K562 (cell line): ENCODE results near the gene ERP27. TPM values are rescaled to one million over a fixed set of nuclear protein-coding genes. Genes with fewer than 3 reads are reported as not detected.

Experiments
- ATAC-seq: fragments of 200-7000 bp; cut with Tn5 transposase; 3 replicates; pipeline ENCODE4 v1.9.1; 2020; ENCODE audit warnings: moderate library complexity
- BruUV-seq: library from RNA; stranded (reverse); fragments of 400-500 nt; replicated peaks from 2 replicates; lab custom pipeline; 2021; lab: Mats Ljungman, UMichigan
- CTCF ChIA-PET: fragments of 300-600 bp; formaldehyde crosslinking; extraction: SDS; loops from one replicate; lab custom pipeline; 2021; ENCODE audit warnings: low intra/inter-chr PET ratio; lab: Yijun Ruan, JAX
- POLR2A ChIA-PET: fragments of 300-600, 350-650 bp; sonication (Branson Sonifier 250); formaldehyde crosslinking; extraction: SDS; loops from one replicate; lab custom pipeline; 2021; ENCODE audit warnings: antibody characterized with exemption, inconsistent platforms; lab: Yijun Ruan, JAX
- DNase-seq, 4 experiments: peaks; one replicate each; pipeline versions ENCODE4 v3.0.0 to v3.0.0-alpha.2; 2011 to 2018; ENCODE audit warnings: low spot score in 3 of 4, mixed read lengths in 3 of 4; ENCODE audit errors: extremely low read depth in 1 of 4
- FAIRE-seq: peaks from 2 replicates; lab custom pipeline; 2011; peaks lifted over from hg19 to GRCh38; lab: Jason Lieb, UNC
- H2AFZ ChIP-seq: 2 replicates; pipeline ENCODE4 v1.6.0; 2011; ENCODE audit warnings: low read depth, low read length, control low read depth, inconsistent platforms
- H3K27ac ChIP-seq: fragments of 200-600 bp; 3 replicates; pipeline ENCODE4 v1.8.0; 2011; ENCODE audit warnings: low read depth, mild to moderate bottlenecking, control low read depth, inconsistent platforms, low read length, moderate library complexity, mixed read lengths; ENCODE audit errors: extremely low read depth
- H3K27me3 ChIP-seq, 2 experiments: fragments of 300-600 bp in 1 of 2; 2 replicates in 1 of 2; 3 replicates in 1 of 2; pipeline versions ENCODE4 v1.6.0 to v1.8.0; 2011; ENCODE audit warnings: inconsistent platforms in 2 of 2, low read length in 2 of 2, mild to moderate bottlenecking in 1 of 2, mixed read lengths in 1 of 2, moderate library complexity in 1 of 2; ENCODE audit not compliant: control insufficient read depth in 2 of 2, insufficient read depth in 2 of 2
- H3K36me3 ChIP-seq: fragments of 300-600 bp; 3 replicates; pipeline ENCODE4 v1.8.0; 2011; ENCODE audit warnings: mild to moderate bottlenecking, low read length, inconsistent platforms; ENCODE audit not compliant: control insufficient read depth, insufficient read depth
- H3K4me1 ChIP-seq, 2 experiments: fragments of 200-600 bp in 1 of 2; replicated peaks in 1 of 2; 2 replicates in 1 of 2; 3 replicates in 1 of 2; pipeline versions ENCODE4 v1.5.1 to v1.8.0; 2011; ENCODE audit warnings: inconsistent platforms in 2 of 2, low read length in 2 of 2, mild to moderate bottlenecking in 1 of 2, mixed read lengths in 1 of 2, moderate library complexity in 1 of 2; ENCODE audit not compliant: control insufficient read depth in 2 of 2, insufficient read depth in 2 of 2
- H3K4me2 ChIP-seq: 2 replicates; pipeline ENCODE4 v1.6.1; 2011; ENCODE audit warnings: low read length, control low read depth, inconsistent platforms, mixed read lengths; ENCODE audit not compliant: insufficient read depth
- H3K4me3 ChIP-seq: fragments of 200-600 bp; sonication (generic), shearing (Covaris generic); 2 replicates; pipeline ENCODE4 v1.5.1; 2016; ENCODE audit warnings: control low read depth, inconsistent platforms
- H3K79me2 ChIP-seq: fragments of 200-600 bp; 3 replicates; pipeline ENCODE4 v1.8.0; 2011; ENCODE audit warnings: low read length, inconsistent platforms; ENCODE audit not compliant: control insufficient read depth, insufficient read depth
- H3K9ac ChIP-seq, 2 experiments: 2 replicates each; pipeline versions ENCODE4 v1.6.0 to v1.6.1; 2011; ENCODE audit warnings: low read depth in 2 of 2, low read length in 2 of 2, control low read depth in 1 of 2, inconsistent platforms in 1 of 2, mild to moderate bottlenecking in 1 of 2, mixed read lengths in 1 of 2; ENCODE audit not compliant: insufficient read depth in 1 of 2
- H3K9me1 ChIP-seq: one replicate; pipeline ENCODE4 v1.6.0; 2011; ENCODE audit warnings: inconsistent platforms, mild to moderate bottlenecking, low read length, moderate library complexity; ENCODE audit not compliant: control insufficient read depth, insufficient read depth
- H3K9me3 ChIP-seq: replicated peaks from 2 replicates; pipeline ENCODE4 v1.5.1; 2011; ENCODE audit warnings: low read depth, low read length, inconsistent platforms; ENCODE audit not compliant: control insufficient read depth, insufficient read depth
- H4K20me1 ChIP-seq: replicated peaks from 2 replicates; pipeline ENCODE4 v1.6.1; 2011; ENCODE audit warnings: low read length, inconsistent platforms, mixed read lengths; ENCODE audit not compliant: control insufficient read depth, insufficient read depth
- CREB1 ChIP-seq, 2 experiments: sonication (generic) in 1 of 2; formaldehyde crosslinking in 1 of 2; IDR thresholded peaks; 2 replicates each; pipeline versions ENCODE4 v1.6.1 to v1.8.0; 2012 to 2022; ENCODE audit warnings: inconsistent platforms in 1 of 2, mild to moderate bottlenecking in 1 of 2, missing genetic modification reagents in 1 of 2, moderate library complexity in 1 of 2
- ESRRB ChIP-seq: fragments of 250-450 bp; sonication (Bioruptor Pico); IDR thresholded peaks from 2 replicates; pipeline ENCODE4 v1.5.0; 2020; ENCODE audit warnings: mild to moderate bottlenecking, moderate library complexity, borderline replicate concordance
- KLF10 ChIP-seq: fragments of 250-450 bp; sonication (Bioruptor Pico); IDR thresholded peaks from 2 replicates; pipeline ENCODE4 v1.6.1; 2021; ENCODE audit warnings: matching md5 sums
- NFIC ChIP-seq: fragments of 450-650 bp; IDR thresholded peaks from 2 replicates; pipeline ENCODE4 v1.6.1; 2017; ENCODE audit warnings: mild to moderate bottlenecking, inconsistent platforms
- NR2C1 ChIP-seq, 2 experiments: fragments of 450-650 bp; IDR thresholded peaks; 2 replicates each; pipeline ENCODE4 v1.6.1; 2017; ENCODE audit warnings: mild to moderate bottlenecking in 2 of 2, antibody characterized with exemption in 1 of 2, inconsistent platforms in 1 of 2, missing compliant biosample characterization in 1 of 2, missing genetic modification characterization in 1 of 2
- POLR3G ChIP-seq: IDR thresholded peaks from 2 replicates; pipeline ENCODE4 v1.6.1; 2011; ENCODE audit not compliant: insufficient read length, insufficient replicate concordance; ENCODE audit errors: extremely low read depth
- POU5F1 ChIP-seq: fragments of 150-350 bp; IDR thresholded peaks from 2 replicates; pipeline ENCODE4 v1.6.1; 2014; ENCODE audit warnings: borderline replicate concordance, low read length, low read depth, mild to moderate bottlenecking; ENCODE audit not compliant: partially characterized antibody
- PURB ChIP-seq: sonication (generic); formaldehyde crosslinking; IDR thresholded peaks from 2 replicates; pipeline ENCODE4 v1.9.0; 2021; ENCODE audit warnings: low read depth, mild to moderate bottlenecking, missing genetic modification reagents
- SIRT6 ChIP-seq: IDR thresholded peaks from one replicate; pipeline ENCODE4 v1.6.1; 2012; ENCODE audit warnings: low read depth, mild to moderate bottlenecking, control low read depth, inconsistent platforms, low read length, moderate library complexity
- ZKSCAN3 ChIP-seq: fragments of 250-450 bp; sonication (Bioruptor Pico); IDR thresholded peaks from 2 replicates; pipeline ENCODE4 v1.4.0; 2020
- ZNF316 ChIP-seq: fragments of 450-650 bp; IDR thresholded peaks from 2 replicates; pipeline ENCODE4 v1.6.1; 2016
- WGBS: fragments of 100-300 bp; shearing (Covaris generic); methylation state at CpG from one replicate; pipeline ENCODE4 v1.1.6; 2016; ENCODE audit warnings: low coverage, mixed read lengths; ENCODE audit not compliant: insufficient coverage; ENCODE audit errors: missing lambda C conversion rate; 5-methylcytosine and 5-hydroxymethylcytosine counted together
- in situ Hi-C: fragments of 300-500 bp; cut with MboI; formaldehyde crosslinking; loops from 4 replicates; pipeline ENCODE4 v1.15.0; 2018; ENCODE audit warnings: inconsistent platforms, mixed read lengths
- intact Hi-C: fragments of 100-400 bp; cut with micrococcal nuclease; formaldehyde crosslinking; loops from 2 replicates; pipeline ENCODE4 v1.14.2; 2022
- polyA plus RNA-seq, 8 experiments: library from polyadenylated mRNA; depleted of rRNA in 4 of 8; stranded (reverse) in 5 of 8; unstranded in 3 of 8; fragments of >200 nt; fragmentation: Nextera tagmentation in 2 of 8; fragmentation: Illumina TruSeq in 1 of 8; extraction: Ambion mirVana in 2 of 8; extraction: Trizol in 1 of 8; gene quantifications; 2 replicates each; pipeline versions ENCODE4 v1.2.1 to v1.2.3, GENCODE V29; 2011 to 2014; ENCODE audit warnings: inconsistent platforms in 1 of 8, missing spikeins in 1 of 8
- total RNA-seq, 7 experiments: library from RNA; depleted of rRNA in 6 of 7; stranded (reverse); fragments of >200 nt in 6 of 7; fragmentation: Illumina TruSeq in 2 of 7; extraction: Trizol in 2 of 7; gene quantifications; 2 replicates each; pipeline versions ENCODE4 v1.2.1 to v1.2.3, GENCODE V29; 2011 to 2021; ENCODE audit warnings: low replicate concordance in 1 of 7
- TF ChIP-seq, protein P1 (sequence below): sonication (generic); IDR thresholded peaks from 2 replicates; pipeline ENCODE4 v1.6.1; 2016
- TF ChIP-seq, protein P2 (sequence below): sonication (generic); formaldehyde crosslinking; IDR thresholded peaks from 2 replicates; pipeline ENCODE4 v1.5.0; 2020; ENCODE audit warnings: missing genetic modification reagents

ERP27 gene
- total and polyA plus RNA-seq, 9 of the 15 experiments (the other 6 are each of a cell fraction or from before 2014, with no cell fraction given), result 0.07 to 0.27 (median 0.11) TPM; not detected in 6

GRCh38 chr12:14886271-14886670 is 52.1 kb downstream of the ERP27 start:
- no peak overlapping the region for H3K4me3 ChIP-seq
- no peak overlapping the region for H2AFZ ChIP-seq
- no peaks in the 10 kb centered on the region; a peak in 1 of 5 replicates for H3K27me3 ChIP-seq
- ChIA-PET POLR2A (no interaction called here), CTCF (no interaction called here)
- no peak overlapping the region for H3K27ac ChIP-seq
- H3K4me2 ChIP-seq, result no peak overlapping the region
- H3K36me3 ChIP-seq, result no peaks in the 10 kb centered on the region
- no peak overlapping the region for H3K9ac ChIP-seq
- TF ChIP-seq ZNF316 (no peak), NFIC (peak; percentile 11; the same call in 1 of the 2 replicates)
- no peaks in the 10 kb centered on the region for H4K20me1 ChIP-seq
- in situ Hi-C loops (no loop called here), intact Hi-C loops (no loop called here)
- BruUV-seq, result no TSS peak
- no peaks in the 10 kb centered on the region for H3K4me1 ChIP-seq
- no peaks in the 10 kb centered on the region for H3K9me3 ChIP-seq
- no peaks in the 10 kb centered on the region for H3K79me2 ChIP-seq
- H3K9me1 ChIP-seq, result no peaks in the 10 kb centered on the region
- WGBS, result 4% methylated on average over 6 of the region's 6 CpGs
- FAIRE-seq, result no peak
- ATAC-seq, result no peak
- DNase-seq, result no peak

DNA sequence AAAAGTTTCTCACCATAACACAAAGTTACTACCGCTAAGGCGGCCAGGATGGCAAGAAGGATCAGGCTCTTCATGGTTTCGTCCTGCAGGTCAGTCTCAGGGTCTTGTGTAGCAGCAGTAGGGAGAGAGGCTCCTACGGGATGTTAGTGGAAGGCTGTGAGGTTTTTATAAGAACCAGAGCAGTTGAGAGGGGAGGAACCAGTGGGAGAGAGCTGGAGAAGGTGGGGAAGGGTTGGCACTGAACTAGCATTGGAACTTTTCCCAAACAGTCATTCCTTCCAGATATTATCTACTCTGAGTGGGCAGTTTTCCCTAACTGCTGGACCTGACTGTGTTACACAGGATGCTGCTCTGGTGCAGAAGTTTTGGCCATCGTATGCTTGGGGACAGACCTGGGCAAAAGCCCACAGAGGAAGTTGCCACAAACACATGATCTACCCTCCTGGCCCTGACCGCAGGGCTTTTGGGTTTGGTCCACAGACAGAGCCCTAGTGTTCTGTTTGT is 52.6 kb downstream of the ERP27 start, which contains the start of gene MGP:
Gene MGP (minus strand): TSS at position 137 of the 504 bp plus-strand sequence. CDS start 63 bp downstream, at position 74.
- H3K9ac ChIP-seq, result no peak within 1 kb of the TSS; a peak in 1 of 4 replicates
- no peaks in the 10 kb centered on the region for H3K9me1 ChIP-seq
- ATAC-seq (no peak), DNase-seq (no peak), FAIRE-seq (no peak)
- H2AFZ ChIP-seq, result no peak within 1 kb of the TSS
- intact Hi-C loops, result no loop called here
- POLR2A ChIA-PET, result no interaction called here
- no peaks in the 10 kb centered on the region for H3K9me3 ChIP-seq
- no peak within 1 kb of the TSS for H3K27ac ChIP-seq
- WGBS, result 2% methylated on average over 6 of the region's 6 CpGs
- CTCF ChIA-PET, result no interaction called here
- H3K4me2 ChIP-seq, result no peak within 1 kb of the TSS
- H3K4me1 ChIP-seq, result no peaks in the 10 kb centered on the region
- in situ Hi-C loops, result no loop called here
- no peaks in the 10 kb centered on the region; a peak in 1 of 5 replicates for H3K27me3 ChIP-seq
- no peak within 1 kb of the TSS for H3K4me3 ChIP-seq
- no peaks in the 10 kb centered on the region for H3K36me3 ChIP-seq
- no peaks in the 10 kb centered on the region for H4K20me1 ChIP-seq
- H3K79me2 ChIP-seq, result no peaks in the 10 kb centered on the region
- BruUV-seq, result no TSS peak
- TF ChIP-seq ESRRB (CRISPR knock-in tag), result no peak
- no peak for TF ChIP-seq POLR3G
- TF ChIP-seq NR2C1 (IDR thresholded peaks at IDR 0.05), result no peak
- TF ChIP-seq NR2C1 (tag; IDR thresholded peaks at IDR 0.05), result no peak
- TF ChIP-seq, protein P1, sequence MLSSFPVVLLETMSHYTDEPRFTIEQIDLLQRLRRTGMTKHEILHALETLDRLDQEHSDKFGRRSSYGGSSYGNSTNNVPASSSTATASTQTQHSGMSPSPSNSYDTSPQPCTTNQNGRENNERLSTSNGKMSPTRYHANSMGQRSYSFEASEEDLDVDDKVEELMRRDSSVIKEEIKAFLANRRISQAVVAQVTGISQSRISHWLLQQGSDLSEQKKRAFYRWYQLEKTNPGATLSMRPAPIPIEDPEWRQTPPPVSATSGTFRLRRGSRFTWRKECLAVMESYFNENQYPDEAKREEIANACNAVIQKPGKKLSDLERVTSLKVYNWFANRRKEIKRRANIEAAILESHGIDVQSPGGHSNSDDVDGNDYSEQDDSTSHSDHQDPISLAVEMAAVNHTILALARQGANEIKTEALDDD, result no peak
- TF ChIP-seq, protein P2, sequence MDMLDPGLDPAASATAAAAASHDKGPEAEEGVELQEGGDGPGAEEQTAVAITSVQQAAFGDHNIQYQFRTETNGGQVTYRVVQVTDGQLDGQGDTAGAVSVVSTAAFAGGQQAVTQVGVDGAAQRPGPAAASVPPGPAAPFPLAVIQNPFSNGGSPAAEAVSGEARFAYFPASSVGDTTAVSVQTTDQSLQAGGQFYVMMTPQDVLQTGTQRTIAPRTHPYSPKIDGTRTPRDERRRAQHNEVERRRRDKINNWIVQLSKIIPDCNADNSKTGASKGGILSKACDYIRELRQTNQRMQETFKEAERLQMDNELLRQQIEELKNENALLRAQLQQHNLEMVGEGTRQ, result no peak
- TF ChIP-seq POU5F1, result no peak
- no peak for TF ChIP-seq SIRT6
- TF ChIP-seq ZKSCAN3, result no peak
- no peak for TF ChIP-seq PURB (CRISPR knock-in tag)
- no peak for TF ChIP-seq CREB1 (IDR thresholded peaks at IDR 0.05)
- no peak for TF ChIP-seq CREB1 (CRISPR knock-in tag; IDR thresholded peaks at IDR 0.05)
- no peak for TF ChIP-seq KLF10 (CRISPR knock-in tag)
